Activated CD8-positive, alpha-beta memory T cell treated with anti-CD3 and anti-CD28 coated beads for 4 hours (primary cell): ENCODE data around the gene THRB.

Experiments
- DNase-seq, 2 donors: peaks; one replicate each; pipeline ENCODE4 v3.0.0-alpha.2; 2020; ENCODE audit warnings: low read depth in 2 of 2

THRB gene

GRCh38 chr3:24490151-24490550 is 4.5 kb downstream of the THRB start:
- no peak for DNase-seq

DNA sequence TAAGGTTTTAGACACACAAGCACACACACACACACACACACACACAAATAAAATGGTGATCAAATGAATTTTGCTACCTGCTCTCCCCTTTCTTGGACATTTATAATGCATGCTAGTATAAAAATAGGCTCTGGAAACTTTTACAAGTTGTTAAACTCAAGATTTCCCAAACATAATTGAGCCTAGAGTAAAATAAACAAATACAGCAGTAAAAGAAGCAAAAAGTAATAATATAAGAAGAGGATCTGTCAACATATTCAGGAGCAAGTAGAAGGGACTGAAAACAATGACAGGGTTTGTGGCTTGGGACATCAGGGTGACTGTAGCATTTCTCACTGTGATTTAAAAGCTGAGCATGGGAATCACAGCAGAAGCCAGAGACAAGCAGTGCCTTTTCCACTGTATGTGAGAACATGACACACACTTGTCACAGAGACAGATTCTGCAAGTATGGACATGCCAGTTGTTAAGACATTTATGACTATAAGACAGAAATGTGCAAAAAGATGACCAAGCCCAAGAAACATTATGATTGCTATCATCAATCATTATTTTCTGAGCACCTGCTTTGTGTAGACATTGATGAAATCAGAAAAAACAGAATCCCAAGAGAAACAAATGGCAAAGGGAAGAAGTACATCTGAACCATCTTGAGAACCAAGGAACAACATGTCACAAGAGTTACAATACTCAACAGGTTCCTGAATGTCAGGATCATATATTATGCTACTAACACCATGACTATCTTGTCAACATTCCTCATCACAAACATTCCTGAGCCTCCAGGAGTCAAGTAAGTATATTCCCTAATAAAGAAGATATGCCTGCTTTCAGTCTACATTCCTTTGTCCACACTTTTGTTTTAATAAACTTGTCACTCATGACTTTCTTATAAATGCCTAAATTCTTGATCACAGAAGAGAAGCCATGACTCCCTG is 7.1 kb downstream of the THRB start:
- no peak for DNase-seq

GRCh38 chr3:24485511-24485910 is 9.1 kb downstream of the THRB start:
- DNase-seq: no peak

GRCh38 chr3:24483873-24484272 is 10.8 kb downstream of the THRB start:
- DNase-seq: no peak

- DNase-seq: no peak
Observed at GRCh38 chr3:24482096-24482705, 12.4 kb downstream of the THRB start.

DNA sequence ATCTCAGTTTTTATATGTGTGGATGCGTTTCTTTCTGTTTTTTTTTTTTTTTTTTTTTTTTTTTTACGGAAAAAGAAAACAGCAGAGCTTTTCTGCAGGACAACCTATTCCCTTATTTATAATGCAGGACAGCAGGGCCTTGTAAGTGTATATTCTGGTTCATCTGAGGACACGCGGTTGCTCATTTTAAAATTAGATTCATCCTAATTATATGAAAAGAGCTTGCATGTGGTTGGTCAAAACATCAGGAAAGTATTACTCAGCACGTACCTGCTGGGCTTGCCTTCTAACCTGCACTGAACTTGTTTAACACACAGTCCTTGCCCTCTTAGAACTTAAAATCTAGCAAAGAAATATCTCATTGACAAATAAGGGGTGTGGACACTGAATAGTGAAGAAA is 13.5 kb downstream of the THRB start:
- no peak for DNase-seq

DNA sequence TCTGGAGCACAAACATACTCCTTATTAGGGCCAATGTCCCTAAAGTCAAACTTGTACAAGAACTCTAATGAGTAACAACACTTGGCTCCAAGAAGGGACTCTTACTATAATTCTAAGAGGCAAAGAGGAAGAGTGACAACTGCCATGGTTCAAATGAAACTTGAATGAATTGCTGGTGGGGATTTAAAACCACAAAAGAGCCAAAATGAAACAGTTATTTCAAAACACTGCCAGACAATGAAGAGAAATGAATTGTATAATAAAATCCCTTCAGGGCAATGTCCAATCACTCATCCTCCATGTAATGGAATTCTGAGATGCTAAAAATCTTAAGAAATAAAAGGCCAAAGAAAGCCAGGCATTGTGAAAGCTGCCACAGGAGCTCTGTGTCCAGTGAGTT is 14.2 kb downstream of the THRB start:
- no peak for DNase-seq

DNA sequence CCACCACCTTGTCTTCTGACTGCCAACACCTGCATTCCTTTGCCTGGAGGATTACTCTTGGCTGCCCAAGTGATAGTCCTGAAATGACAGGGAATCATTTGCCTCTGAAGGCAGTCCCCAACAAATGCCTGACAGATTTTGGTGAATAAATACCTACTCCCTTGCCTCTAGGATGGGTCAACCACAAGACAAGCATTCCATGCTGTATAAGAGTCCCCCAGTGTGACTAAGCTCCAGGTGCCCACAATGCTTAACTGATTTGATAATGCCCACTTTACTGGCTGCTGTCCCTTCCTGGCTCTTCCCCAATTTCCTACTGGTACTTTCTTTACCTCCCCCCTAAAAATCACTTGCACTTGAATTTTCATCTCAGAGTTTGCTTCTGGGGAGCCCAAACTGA is 14.8 kb downstream of the THRB start:
- no peak for DNase-seq

DNA sequence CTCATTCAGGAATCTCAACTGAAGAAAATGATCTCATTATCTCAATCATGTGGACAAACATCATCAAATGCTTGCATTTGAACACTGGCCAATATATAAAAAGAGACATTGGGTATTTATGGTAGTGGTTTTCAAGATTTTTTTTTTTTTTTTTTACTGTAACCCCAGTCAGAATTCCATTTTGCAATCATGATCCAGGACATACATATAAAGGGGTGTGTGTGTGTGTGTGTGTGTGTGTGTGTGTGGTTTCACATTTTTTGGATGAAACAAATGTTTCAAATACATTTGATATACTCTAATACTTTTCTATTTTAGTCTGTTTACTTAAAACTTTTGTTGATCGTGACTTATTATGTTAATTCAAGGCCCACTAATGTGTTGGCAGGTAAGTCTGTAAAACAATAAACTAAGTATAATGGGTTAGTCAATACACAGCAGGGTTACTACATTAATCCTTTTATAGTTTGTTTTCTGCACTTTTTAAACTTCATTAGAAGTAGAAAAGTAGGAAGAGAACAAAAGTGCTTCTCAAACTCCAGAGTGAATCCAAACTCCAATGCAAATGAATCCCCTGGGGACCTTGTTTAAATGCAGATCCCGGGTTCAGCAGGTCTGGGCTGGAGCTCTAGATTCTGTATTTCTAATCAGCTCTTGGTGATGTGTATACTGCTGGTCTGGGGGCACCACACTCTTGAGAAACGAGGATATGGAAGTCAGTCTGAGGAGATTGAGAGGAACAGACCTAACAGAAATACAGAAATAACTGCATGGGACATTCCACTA is 17.6 kb downstream of the THRB start:
- no peak for DNase-seq

- no peak for DNase-seq
Observed at GRCh38 chr3:24475925-24476324, 18.7 kb downstream of the THRB start.

- DNase-seq: no peak
Observed at GRCh38 chr3:24474862-24475261, 19.8 kb downstream of the THRB start.

- no peak for DNase-seq
Observed at GRCh38 chr3:24472358-24472757, 22.3 kb downstream of the THRB start.

- DNase-seq: no peak
Observed at GRCh38 chr3:24471486-24471885, 23.2 kb downstream of the THRB start.

GRCh38 chr3:24470277-24470676 is 24.4 kb downstream of the THRB start:
- no peak for DNase-seq

GRCh38 chr3:24464389-24464788 is 30.3 kb downstream of the THRB start:
- DNase-seq: no peak

- DNase-seq: no peak
Observed at GRCh38 chr3:24462737-24463136, 31.9 kb downstream of the THRB start.

GRCh38 chr3:24460974-24461373 is 33.7 kb downstream of the THRB start:
- no peak for DNase-seq

- no peak for DNase-seq
Observed at GRCh38 chr3:24457719-24458118, 36.9 kb downstream of the THRB start.

GRCh38 chr3:24454856-24455255 is 39.8 kb downstream of the THRB start:
- no peak for DNase-seq

DNA sequence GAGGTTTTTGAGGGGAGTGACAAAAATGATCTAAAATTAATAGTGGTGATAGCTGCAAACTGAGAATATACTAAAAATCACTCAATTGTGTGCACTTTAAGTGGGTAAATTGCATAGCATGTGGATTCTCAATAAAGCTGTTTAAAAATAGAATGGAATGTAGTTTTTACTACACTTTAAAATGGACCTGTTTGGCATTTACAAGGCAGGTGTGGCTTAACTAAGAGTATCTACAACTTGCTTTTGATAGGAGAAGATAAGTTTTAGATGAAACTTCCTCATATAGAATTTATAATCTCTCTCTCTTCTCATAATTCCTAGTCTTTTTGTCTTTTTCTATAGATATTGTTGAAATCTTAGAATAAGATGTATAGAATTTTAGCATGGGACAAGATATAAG is 40.3 kb downstream of the THRB start:
- no peak for DNase-seq

- no peak for DNase-seq
Observed at GRCh38 chr3:24451461-24452099, 43.1 kb downstream of the THRB start.
